HepG2 (cell line): Measurements from ENCODE around the gene RHBG. TPM values are rescaled to one million over a fixed set of nuclear protein-coding genes. Genes with fewer than 3 reads are reported as not detected.

ENCODE experiments used
- FOXK1 ChIP-seq: sonication (generic); formaldehyde crosslinking; IDR thresholded peaks from 2 replicates; pipeline ENCODE4 v1.4.0; 2020; ENCODE audit warnings: low read depth, missing genetic modification reagents, borderline replicate concordance
- HNF4G ChIP-seq, 2 experiments: sonication (generic) in 1 of 2; formaldehyde crosslinking in 1 of 2; IDR thresholded peaks; 2 replicates each; pipeline versions ENCODE4 v1.4.0 to v1.6.1; 2011 to 2020; ENCODE audit warnings: borderline replicate concordance in 2 of 2, low read depth in 2 of 2, mild to moderate bottlenecking in 2 of 2, low read length in 1 of 2, missing genetic modification reagents in 1 of 2, moderate library complexity in 1 of 2
- KDM5B ChIP-seq: sonication (generic); formaldehyde crosslinking; IDR thresholded peaks from 2 replicates; pipeline ENCODE4 v1.4.0; 2020; ENCODE audit warnings: missing genetic modification reagents, mild to moderate bottlenecking, borderline replicate concordance
- SMAD3 ChIP-seq: sonication (generic); formaldehyde crosslinking; IDR thresholded peaks from 2 replicates; pipeline ENCODE4 v1.4.0; 2020; ENCODE audit warnings: missing genetic modification reagents
- TSC22D2 ChIP-seq: sonication (generic); formaldehyde crosslinking; IDR thresholded peaks from 2 replicates; pipeline ENCODE4 v1.5.1; 2020; ENCODE audit warnings: missing genetic modification reagents, mild to moderate bottlenecking, borderline replicate concordance
- YEATS2 ChIP-seq: sonication (generic); formaldehyde crosslinking; IDR thresholded peaks from 2 replicates; pipeline ENCODE4 v1.4.0; 2020; ENCODE audit warnings: missing genetic modification reagents, borderline replicate concordance
- ZBTB8A ChIP-seq: sonication (generic); formaldehyde crosslinking; IDR thresholded peaks from 2 replicates; pipeline ENCODE4 v1.4.0; 2020; ENCODE audit warnings: mild to moderate bottlenecking, low read depth, missing genetic modification reagents, borderline replicate concordance
- ZMYM3 ChIP-seq: sonication (generic); formaldehyde crosslinking; IDR thresholded peaks from 2 replicates; pipeline ENCODE4 v1.5.1; 2020; ENCODE audit warnings: mild to moderate bottlenecking, missing genetic modification reagents
- ZNF605 ChIP-seq: sonication (generic); formaldehyde crosslinking; IDR thresholded peaks from 2 replicates; pipeline ENCODE4 v1.8.0; 2022; ENCODE audit warnings: mild to moderate bottlenecking, missing genetic modification reagents
- ZNF850 ChIP-seq: sonication (generic); formaldehyde crosslinking; conservative IDR thresholded peaks from 2 replicates; pipeline ENCODE4 v1.9.0; 2021; ENCODE audit warnings: mild to moderate bottlenecking, missing genetic modification reagents
- polyA plus RNA-seq, 8 experiments: library from polyadenylated mRNA; depleted of rRNA in 3 of 8; stranded (reverse) in 7 of 8; unstranded in 1 of 8; fragments of >200 nt; fragmentation: Illumina TruSeq in 4 of 8; extraction: Trizol in 4 of 8; gene quantifications; 2 replicates each; pipeline versions ENCODE4 v1.2.1 to v1.2.3, GENCODE V29; 2011 to 2016; ENCODE audit warnings: low read depth in 4 of 8, missing spikeins in 1 of 8, mixed read lengths in 1 of 8; ENCODE audit not compliant: insufficient read depth in 1 of 8
- total RNA-seq, 5 experiments: library from RNA; depleted of rRNA; stranded (reverse); fragments of >200 nt; fragmentation: Illumina TruSeq; extraction: Trizol; gene quantifications; 2 replicates each; pipeline ENCODE4 v1.2.3, GENCODE V29; 2016; ENCODE audit warnings: low read depth in 1 of 5
- TF ChIP-seq, protein P1 (sequence below): IDR thresholded peaks from 2 replicates; pipeline ENCODE4 v1.6.1; 2012; ENCODE audit warnings: low read length, improper control_type of control experiment
- TF ChIP-seq, protein P2 (sequence below): sonication (generic); formaldehyde crosslinking; IDR thresholded peaks from 2 replicates; pipeline ENCODE4 v1.4.0; 2020; ENCODE audit warnings: missing genetic modification reagents, mild to moderate bottlenecking, borderline replicate concordance
- TF ChIP-seq, protein P3 (sequence below): sonication (generic); formaldehyde crosslinking; IDR thresholded peaks from 2 replicates; pipeline ENCODE4 v1.5.1; 2020; ENCODE audit warnings: missing genetic modification reagents, mild to moderate bottlenecking, borderline replicate concordance
- TF ChIP-seq, protein P4 (sequence below): sonication (generic); formaldehyde crosslinking; IDR thresholded peaks from 2 replicates; pipeline ENCODE4 v1.8.0; 2022; ENCODE audit warnings: missing genetic modification reagents, mild to moderate bottlenecking, inconsistent platforms, borderline replicate concordance
- TF ChIP-seq, protein P5 (sequence below): sonication (generic); formaldehyde crosslinking; IDR thresholded peaks from 2 replicates; pipeline ENCODE4 v1.5.0; 2020; ENCODE audit warnings: missing genetic modification reagents

The RHBG gene
- total and polyA plus RNA-seq, 2 of the 13 experiments (the other 11 are each of a cell fraction or from before 2014, with no cell fraction given): 61.8 to 73.5 TPM

DNA sequence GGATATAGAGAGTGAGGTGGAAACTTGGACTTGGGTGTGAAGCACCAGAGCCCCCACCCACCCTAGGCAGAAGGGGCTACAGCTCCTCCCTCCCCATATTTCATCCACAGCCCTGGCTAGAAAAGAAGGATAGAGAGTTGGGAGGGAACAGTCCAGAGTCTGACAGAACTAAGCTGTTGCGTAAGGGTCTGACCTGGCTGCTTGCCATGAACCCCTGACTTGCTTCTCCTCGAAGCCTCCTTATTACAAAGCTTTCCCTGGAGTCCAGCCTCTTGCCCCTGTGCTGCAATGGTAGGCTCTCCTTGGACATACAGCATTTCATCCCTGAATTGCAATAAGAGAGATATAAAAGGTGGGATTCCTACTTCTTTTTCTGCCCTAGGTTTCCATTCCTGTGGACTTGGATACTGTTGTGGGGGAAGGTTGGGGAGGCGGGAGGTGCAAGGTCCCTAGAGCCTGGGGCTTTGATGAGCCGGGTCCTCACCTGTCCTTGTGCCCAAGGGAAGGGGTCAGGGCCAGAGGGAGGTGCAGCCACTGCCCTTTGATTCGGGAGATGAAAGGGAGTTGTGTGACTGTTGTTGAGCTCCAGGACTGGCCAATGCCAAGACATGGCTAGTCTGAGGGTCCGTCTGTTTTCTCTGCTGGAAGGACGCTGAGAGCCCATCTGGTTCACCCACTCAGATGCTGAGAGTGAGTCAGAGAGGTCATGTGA is 2.7 kb downstream of the RHBG start (continued):
- TF ChIP-seq, protein P1, sequence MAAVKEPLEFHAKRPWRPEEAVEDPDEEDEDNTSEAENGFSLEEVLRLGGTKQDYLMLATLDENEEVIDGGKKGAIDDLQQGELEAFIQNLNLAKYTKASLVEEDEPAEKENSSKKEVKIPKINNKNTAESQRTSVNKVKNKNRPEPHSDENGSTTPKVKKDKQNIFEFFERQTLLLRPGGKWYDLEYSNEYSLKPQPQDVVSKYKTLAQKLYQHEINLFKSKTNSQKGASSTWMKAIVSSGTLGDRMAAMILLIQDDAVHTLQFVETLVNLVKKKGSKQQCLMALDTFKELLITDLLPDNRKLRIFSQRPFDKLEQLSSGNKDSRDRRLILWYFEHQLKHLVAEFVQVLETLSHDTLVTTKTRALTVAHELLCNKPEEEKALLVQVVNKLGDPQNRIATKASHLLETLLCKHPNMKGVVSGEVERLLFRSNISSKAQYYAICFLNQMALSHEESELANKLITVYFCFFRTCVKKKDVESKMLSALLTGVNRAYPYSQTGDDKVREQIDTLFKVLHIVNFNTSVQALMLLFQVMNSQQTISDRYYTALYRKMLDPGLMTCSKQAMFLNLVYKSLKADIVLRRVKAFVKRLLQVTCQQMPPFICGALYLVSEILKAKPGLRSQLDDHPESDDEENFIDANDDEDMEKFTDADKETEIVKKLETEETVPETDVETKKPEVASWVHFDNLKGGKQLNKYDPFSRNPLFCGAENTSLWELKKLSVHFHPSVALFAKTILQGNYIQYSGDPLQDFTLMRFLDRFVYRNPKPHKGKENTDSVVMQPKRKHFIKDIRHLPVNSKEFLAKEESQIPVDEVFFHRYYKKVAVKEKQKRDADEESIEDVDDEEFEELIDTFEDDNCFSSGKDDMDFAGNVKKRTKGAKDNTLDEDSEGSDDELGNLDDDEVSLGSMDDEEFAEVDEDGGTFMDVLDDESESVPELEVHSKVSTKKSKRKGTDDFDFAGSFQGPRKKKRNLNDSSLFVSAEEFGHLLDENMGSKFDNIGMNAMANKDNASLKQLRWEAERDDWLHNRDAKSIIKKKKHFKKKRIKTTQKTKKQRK: no peak
- TF ChIP-seq HNF4G (IDR thresholded peaks at IDR 0.05; ENCODE audit: borderline replicate concordance, low read depth, low read length) (peak; percentile 98), HNF4G (CRISPR knock-in tag; IDR thresholded peaks at IDR 0.05; ENCODE audit: borderline replicate concordance, low read depth) (peak; percentile 100), ZNF605 (CRISPR knock-in tag) (peak; percentile 62), TSC22D2 (CRISPR knock-in tag) (peak; percentile 73; the same call in 1 of the 2 replicates), SMAD3 (CRISPR knock-in tag) (peak; percentile 92), ZNF850 (CRISPR knock-in tag) (no peak), YEATS2 (CRISPR knock-in tag) (peak; percentile 75; the same call in 1 of the 2 replicates), ZBTB8A (CRISPR knock-in tag) (no peak), ZMYM3 (CRISPR knock-in tag) (peak; percentile 95), FOXK1 (CRISPR knock-in tag) (peak; percentile 74; the same call in 1 of the 2 replicates), KDM5B (CRISPR knock-in tag) (peak; percentile 81; the same call in 1 of the 2 replicates)
- TF ChIP-seq, protein P2, sequence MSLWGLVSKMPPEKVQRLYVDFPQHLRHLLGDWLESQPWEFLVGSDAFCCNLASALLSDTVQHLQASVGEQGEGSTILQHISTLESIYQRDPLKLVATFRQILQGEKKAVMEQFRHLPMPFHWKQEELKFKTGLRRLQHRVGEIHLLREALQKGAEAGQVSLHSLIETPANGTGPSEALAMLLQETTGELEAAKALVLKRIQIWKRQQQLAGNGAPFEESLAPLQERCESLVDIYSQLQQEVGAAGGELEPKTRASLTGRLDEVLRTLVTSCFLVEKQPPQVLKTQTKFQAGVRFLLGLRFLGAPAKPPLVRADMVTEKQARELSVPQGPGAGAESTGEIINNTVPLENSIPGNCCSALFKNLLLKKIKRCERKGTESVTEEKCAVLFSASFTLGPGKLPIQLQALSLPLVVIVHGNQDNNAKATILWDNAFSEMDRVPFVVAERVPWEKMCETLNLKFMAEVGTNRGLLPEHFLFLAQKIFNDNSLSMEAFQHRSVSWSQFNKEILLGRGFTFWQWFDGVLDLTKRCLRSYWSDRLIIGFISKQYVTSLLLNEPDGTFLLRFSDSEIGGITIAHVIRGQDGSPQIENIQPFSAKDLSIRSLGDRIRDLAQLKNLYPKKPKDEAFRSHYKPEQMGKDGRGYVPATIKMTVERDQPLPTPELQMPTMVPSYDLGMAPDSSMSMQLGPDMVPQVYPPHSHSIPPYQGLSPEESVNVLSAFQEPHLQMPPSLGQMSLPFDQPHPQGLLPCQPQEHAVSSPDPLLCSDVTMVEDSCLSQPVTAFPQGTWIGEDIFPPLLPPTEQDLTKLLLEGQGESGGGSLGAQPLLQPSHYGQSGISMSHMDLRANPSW (CRISPR knock-in tag): peak; percentile 89
- TF ChIP-seq, protein P3, sequence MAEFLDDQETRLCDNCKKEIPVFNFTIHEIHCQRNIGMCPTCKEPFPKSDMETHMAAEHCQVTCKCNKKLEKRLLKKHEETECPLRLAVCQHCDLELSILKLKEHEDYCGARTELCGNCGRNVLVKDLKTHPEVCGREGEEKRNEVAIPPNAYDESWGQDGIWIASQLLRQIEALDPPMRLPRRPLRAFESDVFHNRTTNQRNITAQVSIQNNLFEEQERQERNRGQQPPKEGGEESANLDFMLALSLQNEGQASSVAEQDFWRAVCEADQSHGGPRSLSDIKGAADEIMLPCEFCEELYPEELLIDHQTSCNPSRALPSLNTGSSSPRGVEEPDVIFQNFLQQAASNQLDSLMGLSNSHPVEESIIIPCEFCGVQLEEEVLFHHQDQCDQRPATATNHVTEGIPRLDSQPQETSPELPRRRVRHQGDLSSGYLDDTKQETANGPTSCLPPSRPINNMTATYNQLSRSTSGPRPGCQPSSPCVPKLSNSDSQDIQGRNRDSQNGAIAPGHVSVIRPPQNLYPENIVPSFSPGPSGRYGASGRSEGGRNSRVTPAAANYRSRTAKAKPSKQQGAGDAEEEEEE: no peak
- TF ChIP-seq, protein P4, sequence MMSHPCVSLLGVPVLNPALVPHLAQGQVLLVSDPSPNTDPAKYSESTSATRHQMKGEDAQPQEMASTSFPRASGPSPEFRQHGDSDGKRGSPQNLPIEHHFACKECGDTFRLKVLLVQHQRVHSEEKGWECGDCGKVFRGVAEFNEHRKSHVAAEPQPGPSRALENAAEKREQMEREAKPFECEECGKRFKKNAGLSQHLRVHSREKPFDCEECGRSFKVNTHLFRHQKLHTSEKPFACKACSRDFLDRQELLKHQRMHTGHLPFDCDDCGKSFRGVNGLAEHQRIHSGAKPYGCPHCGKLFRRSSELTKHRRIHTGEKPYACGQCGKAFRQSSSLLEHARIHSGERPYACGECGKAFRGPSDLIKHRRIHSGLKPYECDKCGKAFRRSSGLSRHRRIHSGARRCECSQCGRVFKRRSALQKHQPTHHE (CRISPR knock-in tag): no peak
- TF ChIP-seq, protein P5, sequence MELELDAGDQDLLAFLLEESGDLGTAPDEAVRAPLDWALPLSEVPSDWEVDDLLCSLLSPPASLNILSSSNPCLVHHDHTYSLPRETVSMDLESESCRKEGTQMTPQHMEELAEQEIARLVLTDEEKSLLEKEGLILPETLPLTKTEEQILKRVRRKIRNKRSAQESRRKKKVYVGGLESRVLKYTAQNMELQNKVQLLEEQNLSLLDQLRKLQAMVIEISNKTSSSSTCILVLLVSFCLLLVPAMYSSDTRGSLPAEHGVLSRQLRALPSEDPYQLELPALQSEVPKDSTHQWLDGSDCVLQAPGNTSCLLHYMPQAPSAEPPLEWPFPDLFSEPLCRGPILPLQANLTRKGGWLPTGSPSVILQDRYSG (CRISPR knock-in tag): no peak
